MCF 10A (cell line): ENCODE data around the gene MISP. TPM values are rescaled to one million over a fixed set of nuclear protein-coding genes. Genes with fewer than 3 reads are reported as not detected.

ENCODE experiments used
- BruUV-seq: library from RNA; stranded (reverse); fragments of 400-500 nt; replicated peaks from 2 replicates; lab custom pipeline; 2021; lab: Mats Ljungman, UMichigan
- CTCF ChIA-PET: fragments of 300-600 bp; sonication (Branson Sonifier 250); formaldehyde crosslinking; extraction: SDS; loops from one replicate; lab custom pipeline; 2021; ENCODE audit warnings: antibody characterized with exemption, inconsistent platforms; lab: Yijun Ruan, JAX
- POLR2A ChIA-PET: fragments of 300-600, 350-650 bp; sonication (Branson Sonifier 250); formaldehyde crosslinking; extraction: SDS; loops from one replicate; lab custom pipeline; 2020; ENCODE audit warnings: antibody characterized with exemption, inconsistent platforms; lab: Yijun Ruan, JAX
- DNase-seq: peaks from one replicate; pipeline ENCODE4 v3.0.0-alpha.2; 2018; ENCODE audit not compliant: unreplicated experiment
- H3K27ac Mint-ChIP-seq: one replicate; pipeline ENCODE4 v1.8.0; 2022; ENCODE audit warnings: mild to moderate bottlenecking, low read depth, mixed read lengths; ENCODE audit not compliant: unreplicated experiment
- H3K27me3 Mint-ChIP-seq: one replicate; pipeline ENCODE4 v1.8.0; 2022; ENCODE audit warnings: mixed read lengths; ENCODE audit not compliant: insufficient read depth, unreplicated experiment
- H3K36me3 Mint-ChIP-seq: one replicate; pipeline ENCODE4 v1.8.0; 2022; ENCODE audit warnings: mild to moderate bottlenecking, moderate library complexity, mixed read lengths; ENCODE audit not compliant: insufficient read depth, unreplicated experiment
- H3K4me1 Mint-ChIP-seq: one replicate; pipeline ENCODE4 v1.8.0; 2022; ENCODE audit warnings: mixed read lengths; ENCODE audit not compliant: insufficient read depth, unreplicated experiment
- H3K4me3 Mint-ChIP-seq: one replicate; pipeline ENCODE4 v1.8.0; 2022; ENCODE audit warnings: mild to moderate bottlenecking, moderate library complexity, mixed read lengths; ENCODE audit not compliant: unreplicated experiment
- H3K9me3 Mint-ChIP-seq: one replicate; pipeline ENCODE4 v1.8.0; 2022; ENCODE audit warnings: mixed read lengths; ENCODE audit not compliant: unreplicated experiment
- intact Hi-C: fragments of 100-400 bp; cut with micrococcal nuclease; formaldehyde crosslinking; loops from 2 replicates; pipeline ENCODE4 v1.14.1; 2022
- total RNA-seq: library from RNA; stranded (reverse); gene quantifications from 2 replicates; pipeline ENCODE4 v1.2.3, GENCODE V29; 2022
- TF ChIP-seq, protein P1 (sequence below): fragments of 200-600 bp; IDR thresholded peaks from one replicate; pipeline ENCODE4 v1.8.0; 2022; ENCODE audit warnings: antibody characterized with exemption, mild to moderate bottlenecking; ENCODE audit not compliant: unreplicated experiment

The MISP gene
- total RNA-seq, 1 experiment from 2014 or later = 33.7 TPM

DNA sequence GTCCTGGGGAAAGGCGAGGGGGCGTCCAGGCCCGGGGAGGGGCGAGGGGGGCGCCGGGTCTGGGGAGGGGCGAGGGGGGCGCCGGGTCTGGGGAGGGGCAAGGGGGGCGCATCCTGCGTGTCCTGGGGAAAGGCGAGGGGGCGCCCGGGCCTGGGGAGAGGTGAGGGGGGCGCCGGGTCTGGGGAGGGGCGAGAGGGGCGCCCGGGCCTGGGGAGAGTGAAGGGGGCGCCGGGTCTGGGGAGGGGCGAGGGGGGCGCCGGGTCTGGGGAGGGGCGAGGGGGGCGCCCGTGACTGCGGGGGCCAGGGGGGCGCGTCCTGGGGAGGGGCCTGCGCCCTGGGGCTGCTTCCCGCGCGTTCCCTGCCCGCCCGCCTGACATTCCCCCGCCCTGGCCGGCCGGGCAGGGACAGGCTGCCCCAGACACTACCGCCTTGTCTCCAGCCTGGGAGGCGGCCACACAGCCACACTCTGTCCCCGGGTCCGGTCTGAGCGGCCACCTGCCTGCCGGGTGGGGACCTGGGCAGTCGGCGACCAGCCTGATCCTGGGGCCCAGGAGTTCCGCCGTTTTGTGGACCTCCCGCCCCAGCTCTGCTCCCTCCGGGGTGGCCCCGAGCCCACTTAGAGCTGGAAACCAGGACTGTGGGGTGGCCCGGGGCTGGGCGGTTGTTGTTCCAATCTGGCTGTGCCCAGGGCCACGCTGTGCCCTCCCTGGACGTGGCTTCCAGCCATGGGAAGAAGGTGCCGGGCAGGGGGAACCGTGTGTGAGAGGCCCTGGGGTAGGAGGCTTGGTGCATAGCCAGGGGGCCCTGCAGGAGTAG lies 30.4 kb upstream of the MISP start:
- H3K36me3 Mint-ChIP-seq = no peaks in the 10 kb centered on the region
- intact Hi-C loops = no loop called here
- no TSS peak for BruUV-seq
- no peak for DNase-seq
- H3K27me3 Mint-ChIP-seq = no peaks in the 10 kb centered on the region
- H3K4me1 Mint-ChIP-seq = no peaks in the 10 kb centered on the region
- H3K9me3 Mint-ChIP-seq = peaks cover 4% of the 10 kb centered on the region
- no peak overlapping the region for H3K4me3 Mint-ChIP-seq
- CTCF ChIA-PET = no interaction called here
- H3K27ac Mint-ChIP-seq = no peak overlapping the region
- TF ChIP-seq, protein P1, sequence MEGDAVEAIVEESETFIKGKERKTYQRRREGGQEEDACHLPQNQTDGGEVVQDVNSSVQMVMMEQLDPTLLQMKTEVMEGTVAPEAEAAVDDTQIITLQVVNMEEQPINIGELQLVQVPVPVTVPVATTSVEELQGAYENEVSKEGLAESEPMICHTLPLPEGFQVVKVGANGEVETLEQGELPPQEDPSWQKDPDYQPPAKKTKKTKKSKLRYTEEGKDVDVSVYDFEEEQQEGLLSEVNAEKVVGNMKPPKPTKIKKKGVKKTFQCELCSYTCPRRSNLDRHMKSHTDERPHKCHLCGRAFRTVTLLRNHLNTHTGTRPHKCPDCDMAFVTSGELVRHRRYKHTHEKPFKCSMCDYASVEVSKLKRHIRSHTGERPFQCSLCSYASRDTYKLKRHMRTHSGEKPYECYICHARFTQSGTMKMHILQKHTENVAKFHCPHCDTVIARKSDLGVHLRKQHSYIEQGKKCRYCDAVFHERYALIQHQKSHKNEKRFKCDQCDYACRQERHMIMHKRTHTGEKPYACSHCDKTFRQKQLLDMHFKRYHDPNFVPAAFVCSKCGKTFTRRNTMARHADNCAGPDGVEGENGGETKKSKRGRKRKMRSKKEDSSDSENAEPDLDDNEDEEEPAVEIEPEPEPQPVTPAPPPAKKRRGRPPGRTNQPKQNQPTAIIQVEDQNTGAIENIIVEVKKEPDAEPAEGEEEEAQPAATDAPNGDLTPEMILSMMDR = no peak
- POLR2A ChIA-PET = no interaction called here

DNA sequence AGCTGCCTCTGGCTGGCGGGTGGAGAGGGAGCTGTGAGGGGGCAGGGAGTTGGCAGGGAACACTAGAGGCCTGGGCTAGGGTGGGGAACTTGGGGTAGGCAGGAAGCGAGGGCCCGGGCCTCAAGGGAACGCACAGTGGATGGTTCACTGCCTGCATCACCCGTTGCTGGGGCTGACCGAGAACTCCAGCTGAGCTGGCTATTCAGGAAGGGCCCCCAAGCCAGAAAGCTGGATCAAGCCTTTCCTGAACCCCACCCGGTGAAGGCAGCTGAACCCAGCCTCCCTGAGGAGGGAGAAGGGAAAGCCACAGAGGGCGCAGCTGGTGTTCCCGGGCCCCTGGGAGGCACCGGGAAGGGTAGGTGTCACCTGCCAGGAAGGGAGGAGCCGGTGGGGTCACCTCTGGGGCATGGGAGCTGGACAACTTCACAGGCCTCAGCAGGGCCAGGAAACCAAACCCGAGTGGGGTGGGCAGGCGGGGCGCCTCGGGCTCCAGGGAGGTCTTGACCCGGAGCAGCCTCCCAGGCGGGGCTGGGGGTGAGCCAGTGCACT lies 28.3 kb upstream of the MISP start:
- Mint-ChIP-seq H3K27ac (no peak overlapping the region), H3K27me3 (no peaks in the 10 kb centered on the region)

DNA sequence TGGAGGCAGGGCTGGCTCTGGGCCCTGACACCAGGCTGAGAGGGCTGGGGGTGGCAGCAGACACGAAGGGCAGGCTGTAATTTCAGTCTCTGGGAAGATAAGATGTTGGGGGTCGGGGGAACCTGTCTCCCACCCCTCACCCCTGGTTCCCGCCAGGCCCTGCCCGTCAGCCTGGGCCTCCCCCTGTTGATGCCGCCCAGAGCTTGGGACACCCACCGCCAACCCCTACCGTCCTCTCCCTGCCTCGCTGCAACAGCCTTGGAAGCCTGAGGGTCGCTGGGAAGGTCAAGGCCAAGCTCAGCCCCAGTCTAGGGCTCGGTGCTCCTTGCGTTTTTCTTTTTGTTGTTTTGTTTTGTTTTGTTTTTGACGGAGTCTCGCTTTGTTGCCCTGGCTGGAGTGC lies 27.7 kb upstream of the MISP start:
- H3K9me3 Mint-ChIP-seq = no peaks in the 10 kb centered on the region
- no peaks in the 10 kb centered on the region for H3K4me1 Mint-ChIP-seq
- ChIA-PET CTCF (interaction anchor here (0.7 kb wide), 1 partner anchor 98 kb away, joined by 3 read pairs; no protein-coding TSS in a partner anchor), POLR2A (interaction anchor here (0.9 kb wide), 1 partner anchor 28 kb away, joined by 3 read pairs; no protein-coding TSS in a partner anchor)
- no peak for DNase-seq
- no TSS peak for BruUV-seq
- H3K27me3 Mint-ChIP-seq = no peaks in the 10 kb centered on the region
- H3K27ac Mint-ChIP-seq = no peak overlapping the region
- H3K36me3 Mint-ChIP-seq = no peaks in the 10 kb centered on the region
- intact Hi-C loops = no loop called here
- no peak overlapping the region for H3K4me3 Mint-ChIP-seq
- TF ChIP-seq, protein P1 = no peak

More for the DNA sequence above, 28.3 kb upstream of the MISP start:
- TF ChIP-seq, protein P1 = no peak
- Mint-ChIP-seq H3K4me3 (no peak overlapping the region), H3K9me3 (no peaks in the 10 kb centered on the region), H3K36me3 (no peaks in the 10 kb centered on the region), H3K4me1 (no peaks in the 10 kb centered on the region)
- intact Hi-C loops = no loop called here
- no TSS peak for BruUV-seq
- DNase-seq = no peak
- POLR2A ChIA-PET = interaction anchor here (0.9 to 1.0 kb wide), 2 partner anchors 15 to 29 kb away, joined by 3 read pairs; no protein-coding TSS in a partner anchor
- CTCF ChIA-PET = interaction anchor here (0.7 kb wide), 1 partner anchor 97 kb away, joined by 3 read pairs; no protein-coding TSS in a partner anchor

DNA sequence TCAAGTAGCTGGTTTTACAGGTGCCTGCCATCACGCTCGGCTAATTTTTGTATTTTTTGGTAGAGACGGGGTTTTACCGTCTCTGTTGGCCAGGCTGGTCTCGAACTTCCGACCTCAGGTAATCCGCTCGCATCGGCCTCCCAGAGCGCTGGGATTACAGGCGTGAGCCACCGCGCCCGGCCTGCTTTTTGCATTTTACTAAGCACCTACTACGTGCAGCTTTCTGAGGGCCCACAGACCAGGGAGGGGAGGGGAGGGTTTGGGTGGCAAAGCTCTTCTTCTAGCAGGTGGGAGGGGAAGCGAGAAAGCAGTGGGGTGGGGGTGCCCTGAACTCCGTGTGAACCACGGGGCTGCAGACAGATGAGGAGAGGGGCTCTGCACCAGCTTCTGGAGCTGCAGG lies 27.2 kb upstream of the MISP start:
- no peak for DNase-seq
- Mint-ChIP-seq H3K4me3 (no peak overlapping the region), H3K27me3 (no peaks in the 10 kb centered on the region), H3K4me1 (no peaks in the 10 kb centered on the region), H3K9me3 (no peaks in the 10 kb centered on the region), H3K36me3 (no peaks in the 10 kb centered on the region), H3K27ac (no peak overlapping the region)
- CTCF ChIA-PET = no interaction called here
- POLR2A ChIA-PET = interaction anchor here (0.9 kb wide), 1 partner anchor 28 kb away, joined by 3 read pairs; no protein-coding TSS in a partner anchor
- TF ChIP-seq, protein P1 = no peak
- no TSS peak for BruUV-seq
- intact Hi-C loops = no loop called here
